ENCODE data around the gene MLF1. TPM values are rescaled to one million over a fixed set of nuclear protein-coding genes. Genes with fewer than 3 reads are reported as not detected.

The MLF1 gene
- total RNA-seq, 4 donors from 2014 or later = 5.4 to 11.0 (median 6.0) TPM

DNA sequence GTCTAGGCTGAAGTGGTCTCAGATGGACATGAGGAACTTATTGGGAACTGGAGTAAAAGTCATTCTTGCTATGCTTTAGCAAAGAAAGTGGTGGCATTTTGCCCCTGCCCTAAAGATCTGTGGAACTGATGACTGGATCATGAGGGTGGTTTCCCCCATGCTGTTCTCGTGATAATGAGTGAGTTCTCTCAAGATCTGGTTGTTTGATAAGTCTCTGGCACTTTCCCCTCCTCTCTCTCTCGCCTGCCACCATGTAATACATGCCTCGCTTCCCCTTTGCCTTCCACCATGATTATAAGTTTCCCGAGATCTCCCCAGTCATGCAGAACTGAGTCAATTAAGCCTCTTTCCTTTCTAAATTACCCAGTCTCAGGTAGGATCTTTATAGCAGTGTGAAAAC lies 11.5 kb upstream of the MLF1 start:
- no peak overlapping the region for H3K4me3 ChIP-seq (ENCODE audit: low read depth, poor library complexity, severe bottlenecking)
- DNase-seq (ENCODE audit: low spot score in 2 of 2) = no peak
- WGBS, 2 donors = 81 to 83% methylated on average over 4 of the region's 4 CpGs
- TF ChIP-seq, protein P1, sequence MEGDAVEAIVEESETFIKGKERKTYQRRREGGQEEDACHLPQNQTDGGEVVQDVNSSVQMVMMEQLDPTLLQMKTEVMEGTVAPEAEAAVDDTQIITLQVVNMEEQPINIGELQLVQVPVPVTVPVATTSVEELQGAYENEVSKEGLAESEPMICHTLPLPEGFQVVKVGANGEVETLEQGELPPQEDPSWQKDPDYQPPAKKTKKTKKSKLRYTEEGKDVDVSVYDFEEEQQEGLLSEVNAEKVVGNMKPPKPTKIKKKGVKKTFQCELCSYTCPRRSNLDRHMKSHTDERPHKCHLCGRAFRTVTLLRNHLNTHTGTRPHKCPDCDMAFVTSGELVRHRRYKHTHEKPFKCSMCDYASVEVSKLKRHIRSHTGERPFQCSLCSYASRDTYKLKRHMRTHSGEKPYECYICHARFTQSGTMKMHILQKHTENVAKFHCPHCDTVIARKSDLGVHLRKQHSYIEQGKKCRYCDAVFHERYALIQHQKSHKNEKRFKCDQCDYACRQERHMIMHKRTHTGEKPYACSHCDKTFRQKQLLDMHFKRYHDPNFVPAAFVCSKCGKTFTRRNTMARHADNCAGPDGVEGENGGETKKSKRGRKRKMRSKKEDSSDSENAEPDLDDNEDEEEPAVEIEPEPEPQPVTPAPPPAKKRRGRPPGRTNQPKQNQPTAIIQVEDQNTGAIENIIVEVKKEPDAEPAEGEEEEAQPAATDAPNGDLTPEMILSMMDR (IDR thresholded peaks at IDR 0.05) = no peak
- no peak for TF ChIP-seq POLR2A (IDR thresholded peaks at IDR 0.05)
- intact Hi-C loops (cut with DNase I; ENCODE audit: low total_unique reads) = no loop called here

DNA sequence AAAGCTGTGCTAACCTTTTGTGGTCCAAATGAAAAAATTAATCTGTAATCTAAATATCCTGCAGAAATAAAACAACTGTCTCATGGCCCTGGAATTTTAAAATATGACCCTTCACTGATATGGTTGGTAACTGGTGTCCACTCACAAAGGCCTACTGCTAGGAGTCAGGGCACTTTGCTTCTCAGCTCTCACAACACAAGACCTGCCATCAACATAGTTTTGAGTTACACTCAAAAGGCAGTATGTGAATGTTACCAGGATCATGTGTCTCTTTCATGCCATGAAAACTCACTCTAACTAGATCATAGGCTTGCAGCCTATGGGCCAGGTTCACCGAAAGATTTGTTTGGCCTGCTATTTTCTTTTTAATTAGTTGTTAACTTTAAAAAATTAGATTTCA lies 10.0 kb upstream of the MLF1 start:
- intact Hi-C loops (cut with DNase I; ENCODE audit: low total_unique reads) = no loop called here
- TF ChIP-seq, protein P1 (IDR thresholded peaks at IDR 0.05) = no peak
- no peak for TF ChIP-seq POLR2A (IDR thresholded peaks at IDR 0.05)
- H3K4me3 ChIP-seq (ENCODE audit: low read depth, poor library complexity, severe bottlenecking) = no peak overlapping the region
- WGBS, 2 donors = 92 to 95% methylated on average over 1 of the region's 1 CpG
- DNase-seq (ENCODE audit: low spot score in 2 of 2) = no peak

DNA sequence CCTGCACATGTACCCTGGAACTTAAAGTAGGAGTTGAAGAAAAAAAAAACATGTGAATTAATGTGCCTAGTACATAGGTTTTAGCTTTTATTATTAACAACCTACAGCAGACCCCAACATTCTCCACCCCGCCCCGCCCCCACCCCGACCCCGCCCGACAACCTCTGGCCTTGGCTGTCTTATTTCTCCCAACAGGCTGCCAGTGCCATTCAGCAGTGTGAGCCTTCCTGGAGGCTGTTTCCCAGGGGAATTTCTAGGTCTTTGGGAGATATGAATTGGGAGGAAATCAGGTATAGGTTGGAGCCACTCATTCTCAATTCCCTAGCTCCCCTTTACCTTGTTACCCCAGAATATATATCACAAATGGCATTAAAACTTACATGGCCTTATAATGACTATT lies 8.3 kb upstream of the MLF1 start:
- WGBS, 2 donors = 85% methylated on average over 5 of the region's 5 CpGs
- no peak for TF ChIP-seq POLR2A (IDR thresholded peaks at IDR 0.05)
- DNase-seq (ENCODE audit: low spot score in 2 of 2) = no peak
- intact Hi-C loops (cut with DNase I; ENCODE audit: low total_unique reads) = no loop called here
- H3K4me3 ChIP-seq (ENCODE audit: low read depth, poor library complexity, severe bottlenecking) = no peak overlapping the region

DNA sequence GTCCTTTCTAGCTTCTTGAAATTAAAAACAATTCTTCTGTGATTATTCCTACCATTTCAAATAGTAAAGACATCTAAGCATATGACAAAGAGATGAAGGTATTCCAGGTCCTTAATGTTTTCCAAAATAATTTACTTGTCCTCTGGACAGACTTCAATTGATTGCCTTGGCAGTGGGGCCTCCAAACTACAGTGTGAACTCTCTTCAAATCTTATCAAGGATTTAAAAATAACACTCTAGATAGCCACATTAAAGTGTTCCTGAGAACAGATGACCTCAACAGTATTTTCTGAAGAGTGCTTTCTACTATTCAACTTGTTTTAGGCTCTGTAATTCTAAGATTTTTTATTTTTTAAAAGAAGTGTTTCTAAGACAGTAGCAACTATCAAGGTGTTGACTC lies 7.9 kb upstream of the MLF1 start:
- no peak overlapping the region for H3K4me3 ChIP-seq (ENCODE audit: low read depth, poor library complexity, severe bottlenecking)
- intact Hi-C loops (cut with DNase I; ENCODE audit: low total_unique reads) = no loop called here
- no peak for DNase-seq (ENCODE audit: low spot score in 2 of 2)
- no peak for TF ChIP-seq POLR2A (IDR thresholded peaks at IDR 0.05)
- TF ChIP-seq, protein P1 (IDR thresholded peaks at IDR 0.05) = no peak

- DNase-seq (ENCODE audit: low spot score in 2 of 2) = no peak
- 95 to 96% methylated on average over 6 of the region's 6 CpGs for WGBS, 2 donors
- intact Hi-C loops (cut with DNase I; ENCODE audit: low total_unique reads) = no loop called here
- TF ChIP-seq, protein P1 (IDR thresholded peaks at IDR 0.05) = no peak
- TF ChIP-seq POLR2A (IDR thresholded peaks at IDR 0.05) = no peak
- no peak overlapping the region for H3K4me3 ChIP-seq (ENCODE audit: low read depth, poor library complexity, severe bottlenecking)
Observed at GRCh38 chr3:158565076-158565475, 5.9 kb upstream of the MLF1 start.

- TF ChIP-seq, protein P1 (IDR thresholded peaks at IDR 0.05) = no peak
- TF ChIP-seq POLR2A (IDR thresholded peaks at IDR 0.05) = no peak
- 74 to 82% methylated on average over 3 of the region's 3 CpGs for WGBS, 2 donors
- no peak overlapping the region for H3K4me3 ChIP-seq (ENCODE audit: low read depth, poor library complexity, severe bottlenecking)
- DNase-seq (ENCODE audit: low spot score in 2 of 2) = no peak
- intact Hi-C loops (cut with DNase I; ENCODE audit: low total_unique reads) = no loop called here
Observed at GRCh38 chr3:158568784-158569183, 2.2 kb upstream of the MLF1 start.

Data from lower leg skin (tissue), 4 donors.